IMR-90 (cell line): ENCODE measurements around the gene KRT35.

ENCODE experiments used
- CEBPB ChIP-seq: IDR thresholded peaks from 2 replicates; pipeline ENCODE4 v1.6.1; 2012; ENCODE audit warnings: low read depth, low read length, improper control_type of control experiment
- CHD1 ChIP-seq: IDR thresholded peaks from 2 replicates; pipeline ENCODE4 v1.6.1; 2012; ENCODE audit warnings: low read depth, low read length, improper control_type of control experiment
- MAFK ChIP-seq: IDR thresholded peaks from 2 replicates; pipeline ENCODE4 v1.6.1; 2012; ENCODE audit warnings: low read depth, low read length, improper control_type of control experiment
- NFE2L2 ChIP-seq: fragments of 150-350 bp; IDR thresholded peaks from 2 replicates; pipeline ENCODE4 v1.6.1; 2016; ENCODE audit warnings: low read depth, mild to moderate bottlenecking, low read length
- POLR2A ChIP-seq: IDR thresholded peaks from 2 replicates; pipeline ENCODE4 v1.6.1; 2012; ENCODE audit warnings: mild to moderate bottlenecking, low read depth, low read length
- RAD21 ChIP-seq: IDR thresholded peaks from 2 replicates; pipeline ENCODE4 v1.6.1; 2012; ENCODE audit warnings: low read length, improper control_type of control experiment
- RCOR1 ChIP-seq: IDR thresholded peaks from 2 replicates; pipeline ENCODE4 v1.6.1; 2012; ENCODE audit warnings: mild to moderate bottlenecking, low read length, improper control_type of control experiment; ENCODE audit not compliant: insufficient replicate concordance
- SMC3 ChIP-seq: fragments of 150-350 bp; IDR thresholded peaks from 2 replicates; pipeline ENCODE4 v1.6.1; 2016; ENCODE audit warnings: low read depth, mild to moderate bottlenecking, antibody characterized with exemption, low read length, moderate library complexity
- TF ChIP-seq, protein P1 (sequence below): conservative IDR thresholded peaks from 2 replicates; pipeline ENCODE4 v1.5.1; 2012; ENCODE audit warnings: mild to moderate bottlenecking, low read depth, low read length, improper control_type of control experiment
- TF ChIP-seq, protein P2 (sequence below): fragments of 150-350 bp; IDR thresholded peaks from 2 replicates; pipeline ENCODE4 v1.6.1; 2017; ENCODE audit warnings: mild to moderate bottlenecking, antibody characterized with exemption, low read length, low read depth

DNA sequence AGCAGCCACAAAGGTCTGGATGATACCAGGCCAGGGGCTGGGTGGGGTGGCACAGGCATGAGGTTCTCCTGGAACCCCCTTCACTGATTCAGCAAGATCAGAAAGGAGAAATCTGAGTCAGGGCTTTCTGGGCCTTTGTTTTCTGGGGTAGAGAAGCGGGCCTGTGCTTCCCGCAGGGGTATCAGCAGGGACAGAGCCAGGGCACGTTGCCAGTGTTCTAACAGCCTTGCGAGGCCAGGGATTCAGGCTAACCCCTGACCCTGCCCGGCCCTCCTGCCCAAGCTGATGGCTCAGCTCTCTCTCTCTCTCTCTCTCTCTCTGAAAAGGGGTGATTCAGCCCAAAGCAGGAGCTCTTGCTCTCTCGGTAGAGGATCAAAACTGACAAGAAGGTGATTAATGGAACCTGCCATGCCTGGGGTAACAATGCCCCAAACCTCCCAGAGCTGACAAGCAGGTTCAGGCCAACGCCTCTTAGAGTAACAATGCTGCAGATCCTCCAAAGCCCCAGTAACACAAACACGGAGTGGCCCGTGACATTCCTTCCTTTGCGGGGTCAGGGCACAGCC lies 26.4 kb upstream of the KRT35 start:
- TF ChIP-seq, protein P1, sequence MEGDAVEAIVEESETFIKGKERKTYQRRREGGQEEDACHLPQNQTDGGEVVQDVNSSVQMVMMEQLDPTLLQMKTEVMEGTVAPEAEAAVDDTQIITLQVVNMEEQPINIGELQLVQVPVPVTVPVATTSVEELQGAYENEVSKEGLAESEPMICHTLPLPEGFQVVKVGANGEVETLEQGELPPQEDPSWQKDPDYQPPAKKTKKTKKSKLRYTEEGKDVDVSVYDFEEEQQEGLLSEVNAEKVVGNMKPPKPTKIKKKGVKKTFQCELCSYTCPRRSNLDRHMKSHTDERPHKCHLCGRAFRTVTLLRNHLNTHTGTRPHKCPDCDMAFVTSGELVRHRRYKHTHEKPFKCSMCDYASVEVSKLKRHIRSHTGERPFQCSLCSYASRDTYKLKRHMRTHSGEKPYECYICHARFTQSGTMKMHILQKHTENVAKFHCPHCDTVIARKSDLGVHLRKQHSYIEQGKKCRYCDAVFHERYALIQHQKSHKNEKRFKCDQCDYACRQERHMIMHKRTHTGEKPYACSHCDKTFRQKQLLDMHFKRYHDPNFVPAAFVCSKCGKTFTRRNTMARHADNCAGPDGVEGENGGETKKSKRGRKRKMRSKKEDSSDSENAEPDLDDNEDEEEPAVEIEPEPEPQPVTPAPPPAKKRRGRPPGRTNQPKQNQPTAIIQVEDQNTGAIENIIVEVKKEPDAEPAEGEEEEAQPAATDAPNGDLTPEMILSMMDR, result no peak
- TF ChIP-seq RAD21 (no peak), RCOR1 (no peak), POLR2A (no peak), SMC3 (no peak), CEBPB (no peak), CHD1 (no peak), NFE2L2 (no peak), MAFK (no peak)
- TF ChIP-seq, protein P2, sequence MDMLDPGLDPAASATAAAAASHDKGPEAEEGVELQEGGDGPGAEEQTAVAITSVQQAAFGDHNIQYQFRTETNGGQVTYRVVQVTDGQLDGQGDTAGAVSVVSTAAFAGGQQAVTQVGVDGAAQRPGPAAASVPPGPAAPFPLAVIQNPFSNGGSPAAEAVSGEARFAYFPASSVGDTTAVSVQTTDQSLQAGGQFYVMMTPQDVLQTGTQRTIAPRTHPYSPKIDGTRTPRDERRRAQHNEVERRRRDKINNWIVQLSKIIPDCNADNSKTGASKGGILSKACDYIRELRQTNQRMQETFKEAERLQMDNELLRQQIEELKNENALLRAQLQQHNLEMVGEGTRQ, result no peak
